Vagina (tissue), 2 donors: Measurements from ENCODE around the gene SLC25A44. TPM values are rescaled to one million over a fixed set of nuclear protein-coding genes. Genes with fewer than 3 reads are reported as not detected.

Experiments used
- DNase-seq, 2 donors: peaks; one replicate each; pipeline ENCODE4 v3.0.0-alpha.2; 2017; ENCODE audit errors: extremely low spot score in 2 of 2
- H3K27ac ChIP-seq: fragments of 200-600 bp; sonication (generic); one replicate; pipeline ENCODE4 v1.5.1; 2019
- H3K27me3 ChIP-seq: fragments of 200-600 bp; sonication (generic); one replicate; pipeline ENCODE4 v1.5.1; 2019
- H3K36me3 ChIP-seq, 2 donors: fragments of 200-600 bp; sonication (generic); one replicate each; pipeline ENCODE4 v1.5.1; 2017 to 2019
- H3K4me1 ChIP-seq: fragments of 200-600 bp; sonication (generic); one replicate; pipeline ENCODE4 v1.5.1; 2019
- H3K4me3 ChIP-seq, 2 donors: fragments of 200-600 bp; sonication (generic); 1 replicate in 1 of 2; 2 replicates in 1 of 2; pipeline ENCODE4 v1.5.1; 2016 to 2019
- H3K9me3 ChIP-seq: fragments of 200-600 bp; sonication (generic); one replicate; pipeline ENCODE4 v1.5.1; 2019
- CTCF ChIP-seq, 3 experiments: fragments of 450-650 bp in 2 of 3; fragments of 200-600 bp in 1 of 3; sonication (generic) in 1 of 3; IDR thresholded peaks; one replicate each; pipeline ENCODE4 v1.5.1; 2017 to 2019; ENCODE audit warnings: antibody characterized with exemption in 3 of 3, mild to moderate bottlenecking in 2 of 3, moderate library complexity in 2 of 3
- POLR2A ChIP-seq, 2 donors: fragments of 450-650 bp; IDR thresholded peaks; one replicate each; pipeline ENCODE4 v1.6.1; 2017; ENCODE audit warnings: antibody characterized with exemption in 2 of 2, mild to moderate bottlenecking in 2 of 2, moderate library complexity in 2 of 2
- POLR2AphosphoS5 ChIP-seq, 2 donors: sonication (generic); formaldehyde crosslinking; IDR thresholded peaks; one replicate each; pipeline ENCODE4 v1.9.0; 2017; ENCODE audit warnings: antibody characterized with exemption in 2 of 2, mild to moderate bottlenecking in 2 of 2, low read depth in 1 of 2; ENCODE audit not compliant: insufficient read depth in 1 of 2
- intact Hi-C: fragments of 100-400 bp; cut with DNase I; formaldehyde crosslinking; loops from one replicate; pipeline ENCODE4 v1.15.1; 2023
- total RNA-seq: library from RNA; depleted of rRNA; stranded (reverse); fragments of >200 nt; gene quantifications from one replicate; pipeline ENCODE4 v1.2.3, GENCODE V29; 2016

Gene SLC25A44
- total RNA-seq, 1 donor from 2014 or later: 14.0 TPM

DNA sequence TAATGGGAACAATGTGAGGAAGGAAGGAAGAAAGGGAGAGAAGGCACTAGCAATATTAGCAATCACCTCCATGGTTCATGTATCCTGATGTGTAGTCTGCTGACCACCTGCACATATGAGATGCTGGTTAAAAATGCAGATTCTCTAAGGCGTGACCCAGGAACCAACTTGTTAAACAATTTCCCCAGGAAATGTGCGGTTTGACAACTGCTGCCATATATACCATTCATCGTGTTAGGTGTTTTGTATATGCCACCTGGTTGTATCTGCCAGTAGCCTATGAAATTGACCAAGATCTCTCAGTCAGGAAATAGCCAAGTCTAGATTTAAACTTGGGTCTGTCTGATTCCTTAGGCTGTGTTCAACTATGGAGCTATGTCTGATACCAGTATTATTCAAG, 36.4 kb upstream of the SLC25A44 start:
- Histone ChIP-seq H3K4me3 (no peak overlapping the region), H3K27ac (no peak overlapping the region), H3K27me3 (no peaks in the 10 kb centered on the region), H3K9me3 (no peaks in the 10 kb centered on the region), H3K4me1 (peaks cover 18% of the 10 kb centered on the region), H3K36me3 (no peaks in the 10 kb centered on the region)
- intact Hi-C loops: loop anchor here (5.0 kb wide), 1 partner anchor 475 kb away; no protein-coding TSS in a partner anchor
- no peak for TF ChIP-seq CTCF (IDR thresholded peaks at IDR 0.05)
- TF ChIP-seq POLR2AphosphoS5 (IDR thresholded peaks at IDR 0.05; ENCODE audit: insufficient read depth in 1 of 2, low read depth in 1 of 2): no peak
- no peak for TF ChIP-seq POLR2A (IDR thresholded peaks at IDR 0.05)
- DNase-seq: no peak

DNA sequence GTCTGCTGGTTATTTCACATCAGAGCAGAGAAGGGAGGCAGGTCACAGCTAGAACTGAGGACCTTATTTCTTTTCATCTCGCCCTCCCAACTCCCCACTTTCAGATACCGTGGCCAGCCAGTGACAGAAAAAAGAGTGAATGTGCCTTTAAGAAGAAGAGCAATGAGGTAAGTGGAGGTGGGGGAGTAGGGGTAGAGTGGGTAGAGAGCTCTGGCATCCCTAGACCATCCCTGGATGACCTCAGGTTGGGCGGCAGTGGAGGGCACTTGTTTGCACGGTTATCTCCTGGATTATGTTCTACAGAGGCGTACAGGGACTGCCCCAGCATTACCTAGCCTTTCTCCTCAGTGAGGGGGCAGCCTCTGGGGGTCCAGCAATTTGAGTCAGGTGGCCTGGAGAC, 35.9 kb upstream of the SLC25A44 start:
- H3K27me3 ChIP-seq: no peaks in the 10 kb centered on the region
- H3K36me3 ChIP-seq: no peaks in the 10 kb centered on the region
- TF ChIP-seq POLR2AphosphoS5 (IDR thresholded peaks at IDR 0.05; ENCODE audit: insufficient read depth in 1 of 2, low read depth in 1 of 2) (no peak), CTCF (IDR thresholded peaks at IDR 0.05) (no peak), POLR2A (IDR thresholded peaks at IDR 0.05) (no peak)
- intact Hi-C loops: loop anchor here (5.0 kb wide), 1 partner anchor 474 kb away; no protein-coding TSS in a partner anchor
- H3K4me3 ChIP-seq: no peak overlapping the region
- H3K9me3 ChIP-seq: no peaks in the 10 kb centered on the region
- peaks cover 18% of the 10 kb centered on the region for H3K4me1 ChIP-seq
- no peak overlapping the region for H3K27ac ChIP-seq
- no peak for DNase-seq

DNA sequence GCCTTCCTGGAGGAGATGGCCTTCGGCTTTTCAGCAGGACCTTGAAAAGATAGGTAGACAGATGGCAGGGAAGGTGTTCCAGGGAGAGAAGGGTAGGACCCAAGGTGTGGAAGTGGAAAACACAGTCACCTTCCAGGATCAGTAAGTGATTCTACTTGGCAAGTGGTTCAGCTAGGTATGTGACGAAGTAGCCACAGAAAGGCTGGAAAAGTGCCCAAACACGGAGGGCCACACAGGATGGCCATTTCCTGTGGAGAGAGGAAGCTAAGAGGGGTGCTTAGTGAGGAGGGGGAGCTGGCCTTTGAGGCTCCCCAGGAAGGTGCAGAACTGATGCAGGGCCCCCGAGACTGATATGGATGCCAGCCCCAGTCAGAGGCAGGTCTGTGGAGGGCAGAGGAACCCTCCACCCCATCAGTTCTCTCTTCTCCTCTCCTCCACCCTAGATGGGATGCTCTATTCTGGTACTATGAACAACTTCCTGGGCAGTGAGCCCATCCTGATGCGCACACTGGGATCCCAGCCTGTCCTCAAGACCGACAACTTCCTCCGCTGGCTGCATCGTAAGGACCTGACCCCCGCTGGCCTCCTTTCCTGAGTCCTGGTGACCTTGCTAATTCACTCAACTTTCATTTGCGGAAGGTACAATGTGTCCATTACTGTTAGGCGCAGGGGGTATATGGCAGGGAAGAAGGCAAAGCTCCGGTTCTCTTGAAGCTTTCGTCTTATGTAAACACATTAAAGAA, 33.7 kb upstream of the SLC25A44 start:
- intact Hi-C loops: loop anchor here (5.0 kb wide), 1 partner anchor 472 kb away; no protein-coding TSS in a partner anchor
- H3K4me3 ChIP-seq: peak overlapping the region; percentile 52 to 58
- peak overlapping the region; percentile 89 for H3K27ac ChIP-seq

GRCh38 chr1:156160743-156161171, 33.1 kb upstream of the SLC25A44 start:
- Histone ChIP-seq H3K36me3 (no peaks in the 10 kb centered on the region), H3K9me3 (no peaks in the 10 kb centered on the region), H3K27ac (peak overlapping the region; percentile 89), H3K4me1 (peaks cover 18% of the 10 kb centered on the region), H3K4me3 (peak overlapping the region; percentile 52 to 58), H3K27me3 (no peaks in the 10 kb centered on the region)
- no peak for TF ChIP-seq CTCF (IDR thresholded peaks at IDR 0.05)
- no peak for TF ChIP-seq POLR2A (IDR thresholded peaks at IDR 0.05)
- TF ChIP-seq POLR2AphosphoS5 (IDR thresholded peaks at IDR 0.05; ENCODE audit: insufficient read depth in 1 of 2, low read depth in 1 of 2): no peak
- DNase-seq: no peak
- intact Hi-C loops: no loop called here

More for the DNA sequence above, 33.7 kb upstream of the SLC25A44 start:
- Histone ChIP-seq H3K27me3 (no peaks in the 10 kb centered on the region), H3K4me1 (peaks cover 18% of the 10 kb centered on the region), H3K9me3 (no peaks in the 10 kb centered on the region), H3K36me3 (no peaks in the 10 kb centered on the region)
- TF ChIP-seq CTCF (IDR thresholded peaks at IDR 0.05) (no peak), POLR2A (IDR thresholded peaks at IDR 0.05) (no peak), POLR2AphosphoS5 (IDR thresholded peaks at IDR 0.05; ENCODE audit: insufficient read depth in 1 of 2, low read depth in 1 of 2) (peak in 1 of 2 donors; percentile 23)
- DNase-seq: no peak

GRCh38 chr1:156162430-156163037, 31.4 kb upstream of the SLC25A44 start:
- H3K36me3 ChIP-seq: no peaks in the 10 kb centered on the region
- no peak for DNase-seq
- H3K27me3 ChIP-seq: no peaks in the 10 kb centered on the region
- peaks cover 18% of the 10 kb centered on the region for H3K4me1 ChIP-seq
- H3K27ac ChIP-seq: no peak overlapping the region
- H3K9me3 ChIP-seq: no peaks in the 10 kb centered on the region
- intact Hi-C loops: no loop called here
- TF ChIP-seq CTCF (IDR thresholded peaks at IDR 0.05) (no peak), POLR2A (IDR thresholded peaks at IDR 0.05) (no peak), POLR2AphosphoS5 (IDR thresholded peaks at IDR 0.05; ENCODE audit: insufficient read depth in 1 of 2, low read depth in 1 of 2) (no peak)
- no peak overlapping the region for H3K4me3 ChIP-seq
